Activated CD8-positive, alpha-beta memory T cell treated with anti-CD3 and anti-CD28 coated beads, Interleukin-2, amount 10 ng/mL, durations not matched to agents 7 days and 5 days (primary cell): ENCODE data around the gene CNGB1. TPM values are rescaled to one million over a fixed set of nuclear protein-coding genes. Genes with fewer than 3 reads are reported as not detected.
"Not testable (repeated sequence)": the region's sequence is repeated elsewhere in the genome, so short reads cannot be mapped to it uniquely, and the experiment has no call there.

Experiments
- ATAC-seq: fragments of 150-1000 bp; cut with Tn5 transposase; one replicate; pipeline ENCODE4 v1.10.0; 2021; ENCODE audit warnings: moderate library complexity
- CTCF ChIA-PET: fragments of 350-600 bp; sonication (Branson Sonifier 250); formaldehyde crosslinking; loops from one replicate; lab custom pipeline; 2021; ENCODE audit warnings: antibody characterized with exemption; lab: Charles Lee
- DNase-seq: peaks from one replicate; pipeline ENCODE4 v3.0.0-alpha.2; 2020
- H3K27ac Mint-ChIP-seq: one replicate; pipeline ENCODE4 v1.8.0; 2021; ENCODE audit warnings: mild to moderate bottlenecking, mixed read lengths
- H3K27me3 Mint-ChIP-seq: one replicate; pipeline ENCODE4 v1.8.0; 2021; ENCODE audit warnings: mixed read lengths
- H3K36me3 Mint-ChIP-seq: one replicate; pipeline ENCODE4 v1.8.0; 2021; ENCODE audit warnings: mild to moderate bottlenecking, mixed read lengths
- H3K4me1 Mint-ChIP-seq: one replicate; pipeline ENCODE4 v1.8.0; 2021; ENCODE audit warnings: mixed read lengths
- H3K4me3 Mint-ChIP-seq: one replicate; pipeline ENCODE4 v1.8.0; 2021; ENCODE audit warnings: mild to moderate bottlenecking, moderate library complexity, mixed read lengths
- H3K9me3 Mint-ChIP-seq: one replicate; pipeline ENCODE4 v1.8.0; 2022; ENCODE audit warnings: low read depth, mixed read lengths
- total RNA-seq, 2 experiments: library from RNA; stranded (reverse); gene quantifications; one replicate each; pipeline ENCODE4 v1.2.3, GENCODE V29; 2021

Gene CNGB1
- total RNA-seq, 2 experiments from 2014 or later = not detected

- no peaks in the 10 kb centered on the region for H3K9me3 Mint-ChIP-seq
These were observed 124.7 kb downstream of the CNGB1 start for GRCh38 chr16:57846078-57846697.

GRCh38 chr16:57845115-57845514 lies 125.8 kb downstream of the CNGB1 start:
- no peak overlapping the region for H3K4me3 Mint-ChIP-seq
- CTCF ChIA-PET = no interaction called here

More at GRCh38 chr16:57846078-57846697, 124.7 kb downstream of the CNGB1 start:
- Mint-ChIP-seq H3K27me3 (peaks cover 14% of the 10 kb centered on the region), H3K36me3 (no peaks in the 10 kb centered on the region), H3K4me3 (no peak overlapping the region), H3K4me1 (no peaks in the 10 kb centered on the region), H3K27ac (no peak overlapping the region)
- no peak for ATAC-seq
- DNase-seq = no peak
- CTCF ChIA-PET = no interaction called here

GRCh38 chr16:57844416-57845030 lies 126.4 kb downstream of the CNGB1 start:
- Mint-ChIP-seq H3K27ac (no peak overlapping the region), H3K4me3 (no peak overlapping the region), H3K4me1 (no peaks in the 10 kb centered on the region), H3K36me3 (no peaks in the 10 kb centered on the region), H3K9me3 (no peaks in the 10 kb centered on the region), H3K27me3 (peaks cover 9% of the 10 kb centered on the region)
- DNase-seq (no peak), ATAC-seq (no peak)
- CTCF ChIA-PET = no interaction called here

More at GRCh38 chr16:57845115-57845514, 125.8 kb downstream of the CNGB1 start:
- ATAC-seq (no peak), DNase-seq (no peak)
- H3K9me3 Mint-ChIP-seq = no peaks in the 10 kb centered on the region
- H3K27me3 Mint-ChIP-seq = peaks cover 9% of the 10 kb centered on the region
- H3K4me1 Mint-ChIP-seq = no peaks in the 10 kb centered on the region
- H3K27ac Mint-ChIP-seq = no peak overlapping the region
- H3K36me3 Mint-ChIP-seq = no peaks in the 10 kb centered on the region

GRCh38 chr16:57843400-57843799 lies 127.5 kb downstream of the CNGB1 start:
- Mint-ChIP-seq H3K27me3 (peaks cover 4% of the 10 kb centered on the region), H3K4me1 (no peaks in the 10 kb centered on the region), H3K36me3 (no peaks in the 10 kb centered on the region), H3K9me3 (no peaks in the 10 kb centered on the region), H3K27ac (no peak overlapping the region), H3K4me3 (no peak overlapping the region)
- CTCF ChIA-PET = no interaction called here
- no peak for ATAC-seq
- no peak for DNase-seq

- Mint-ChIP-seq H3K4me1 (no peaks in the 10 kb centered on the region), H3K27ac (no peak overlapping the region), H3K27me3 (peaks cover 8% of the 10 kb centered on the region), H3K4me3 (no peak overlapping the region), H3K9me3 (no peaks in the 10 kb centered on the region), H3K36me3 (no peaks in the 10 kb centered on the region)
- CTCF ChIA-PET = no interaction called here
- ATAC-seq = no peak
- no peak for DNase-seq
These were observed 128.3 kb downstream of the CNGB1 start for GRCh38 chr16:57842601-57843000.

- H3K4me3 Mint-ChIP-seq = no peak overlapping the region
- no peaks in the 10 kb centered on the region for H3K4me1 Mint-ChIP-seq
- no peaks in the 10 kb centered on the region for H3K36me3 Mint-ChIP-seq
- ATAC-seq (no peak), DNase-seq (no peak)
- peaks cover 6% of the 10 kb centered on the region for H3K27me3 Mint-ChIP-seq
- CTCF ChIA-PET = no interaction called here
- H3K9me3 Mint-ChIP-seq = no peaks in the 10 kb centered on the region
- no peak overlapping the region for H3K27ac Mint-ChIP-seq
These were observed 130.1 kb downstream of the CNGB1 start for GRCh38 chr16:57840833-57841232.

- no peak overlapping the region for H3K4me3 Mint-ChIP-seq
- no peak for ATAC-seq
- no peaks in the 10 kb centered on the region for H3K36me3 Mint-ChIP-seq
These were observed 132.8 kb downstream of the CNGB1 start for GRCh38 chr16:57838161-57838560.

GRCh38 chr16:57837305-57838125 lies 133.4 kb downstream of the CNGB1 start:
- ATAC-seq (no peak), DNase-seq (no peak)
- Mint-ChIP-seq H3K27me3 (peaks cover 16% of the 10 kb centered on the region), H3K36me3 (no peaks in the 10 kb centered on the region), H3K9me3 (no peaks in the 10 kb centered on the region), H3K4me3 (no peak overlapping the region), H3K27ac (no peak overlapping the region), H3K4me1 (no peaks in the 10 kb centered on the region)
- CTCF ChIA-PET = no interaction called here

More at GRCh38 chr16:57838161-57838560, 132.8 kb downstream of the CNGB1 start:
- Mint-ChIP-seq H3K27ac (no peak overlapping the region), H3K9me3 (no peaks in the 10 kb centered on the region), H3K4me1 (no peaks in the 10 kb centered on the region), H3K27me3 (peaks cover 16% of the 10 kb centered on the region)
- no peak for DNase-seq
- CTCF ChIA-PET = no interaction called here

GRCh38 chr16:57835439-57835838 lies 135.5 kb downstream of the CNGB1 start:
- not testable (repeated sequence) for H3K4me1 Mint-ChIP-seq, H3K36me3 Mint-ChIP-seq, H3K27ac Mint-ChIP-seq, H3K4me3 Mint-ChIP-seq, H3K9me3 Mint-ChIP-seq, DNase-seq, ATAC-seq
- H3K27me3 Mint-ChIP-seq = peaks cover 19% of the 10 kb centered on the region
- CTCF ChIA-PET = interaction anchor here (1.0 kb wide), 1 partner anchor 47 kb away, joined by 3 read pairs; no protein-coding TSS in a partner anchor

- ATAC-seq (no peak), DNase-seq (no peak)
- Mint-ChIP-seq H3K27me3 (peaks cover 19% of the 10 kb centered on the region), H3K9me3 (no peaks in the 10 kb centered on the region), H3K4me3 (no peak overlapping the region), H3K27ac (no peak overlapping the region), H3K36me3 (no peaks in the 10 kb centered on the region), H3K4me1 (no peaks in the 10 kb centered on the region)
- CTCF ChIA-PET = interaction anchor here (1.0 kb wide), 1 partner anchor 47 kb away, joined by 3 read pairs; no protein-coding TSS in a partner anchor
These were observed 136.0 kb downstream of the CNGB1 start for GRCh38 chr16:57834936-57835335.

Other genes with a start within 250 kb of the CNGB1 start
- gene KATNB1, start 235.4 kb downstream of the CNGB1 start, total RNA-seq = 10 to 100 TPM; 41.6 to 43.9 TPM
- gene KIFC3, start 168.6 kb downstream of the CNGB1 start, total RNA-seq = under 1 TPM in 1 of 2 experiments, not detected in 1; 0.47 TPM
- gene ZNF319, start 29.5 kb upstream of the CNGB1 start, total RNA-seq = 10 to 100 TPM; 14.6 to 16.8 TPM
- 10 to 100 TPM; 62.2 to 68.0 TPM for gene USB1, start 30.3 kb upstream of the CNGB1 start, total RNA-seq
- gene MMP15, start 54.6 kb upstream of the CNGB1 start, total RNA-seq = 1 to 10 TPM in 1 of 2 experiments, under 1 TPM in 1; 0.75 to 1.1 TPM
- 10 to 100 TPM; 35.1 to 40.2 TPM for gene CFAP20, start 158.3 kb upstream of the CNGB1 start, total RNA-seq
- gene CSNK2A2, start 227.0 kb upstream of the CNGB1 start, total RNA-seq = 10 to 100 TPM; 57.8 to 72.5 TPM